B cell (primary cell): ENCODE results near the gene ZNF804A. TPM values are rescaled to one million over a fixed set of nuclear protein-coding genes. Genes with fewer than 3 reads are reported as not detected.

Source experiments
- ATAC-seq: fragments of 200-7000 bp; cut with Tn5 transposase; one replicate; pipeline ENCODE4 v1.10.0; 2021; ENCODE audit warnings: low read depth, mild to moderate bottlenecking, moderate number of reproducible peaks, moderate library complexity
- CTCF ChIA-PET: fragments of 350-600 bp; sonication (Branson Sonifier 250); formaldehyde crosslinking; loops from one replicate; lab custom pipeline; 2021; ENCODE audit warnings: antibody characterized with exemption, inconsistent platforms; lab: Charles Lee
- POLR2A ChIA-PET: fragments of 350-600 bp; sonication (Branson Sonifier 250); formaldehyde crosslinking; loops from one replicate; lab custom pipeline; 2021; ENCODE audit warnings: antibody characterized with exemption; lab: Charles Lee
- DNase-seq: peaks from one replicate; pipeline ENCODE4 v3.0.0; 2013
- H2AFZ ChIP-seq: 2 replicates; pipeline ENCODE4 v1.6.1; 2012; ENCODE audit warnings: mild to moderate bottlenecking, low read depth, low read length; ENCODE audit not compliant: insufficient read depth, poor library complexity, severe bottlenecking
- H3K27ac ChIP-seq, 2 donors: 1 replicate in 1 of 2; 2 replicates in 1 of 2; pipeline ENCODE4 v1.5.1; 2012 to 2013; ENCODE audit warnings: low read length in 2 of 2, mild to moderate bottlenecking in 2 of 2, moderate library complexity in 1 of 2
- H3K27me3 ChIP-seq, 4 experiments: fragments of 200-600 bp in 1 of 4; sonication (generic) in 1 of 4; replicated peaks in 1 of 4; 1 replicate in 2 of 4; 2 replicates in 2 of 4; pipeline versions ENCODE4 v1.6.1 to v1.7.0; 2013 to 2016; ENCODE audit warnings: low read length in 3 of 4, mild to moderate bottlenecking in 2 of 4, mixed read lengths in 1 of 4, moderate library complexity in 1 of 4; ENCODE audit not compliant: insufficient read depth in 4 of 4, control insufficient read depth in 3 of 4; ENCODE audit errors: control extremely low read depth in 1 of 4
- H3K36me3 ChIP-seq, 2 experiments: replicated peaks in 1 of 2; 1 replicate in 1 of 2; 2 replicates in 1 of 2; pipeline versions ENCODE4 v1.6.1 to v1.7.1; 2013; ENCODE audit warnings: low read length in 1 of 2; ENCODE audit not compliant: insufficient read depth in 2 of 2, control insufficient read depth in 1 of 2; ENCODE audit errors: control extremely low read depth in 1 of 2, extremely low read depth in 1 of 2
- H3K4me1 ChIP-seq, 2 donors: fragments of 200-600 bp in 1 of 2; sonication (generic) in 1 of 2; 1 replicate in 1 of 2; 2 replicates in 1 of 2; pipeline versions ENCODE4 v1.5.1 to v1.6.1; 2013 to 2017; ENCODE audit warnings: low read length in 2 of 2; ENCODE audit not compliant: control insufficient read depth in 2 of 2, insufficient read depth in 2 of 2
- H3K4me2 ChIP-seq: replicated peaks from 2 replicates; pipeline ENCODE3; 2012; ENCODE audit warnings: mild to moderate bottlenecking, low read depth, low read length; ENCODE audit not compliant: poor library complexity, severe bottlenecking
- H3K4me3 ChIP-seq, 5 experiments: fragments of 200-600 bp in 1 of 5; sonication (generic) in 1 of 5; 1 replicate in 3 of 5; 2 replicates in 2 of 5; pipeline versions ENCODE4 v1.5.1 to v1.7.0; 2011 to 2016; ENCODE audit warnings: low read length in 4 of 5, mild to moderate bottlenecking in 4 of 5, low read depth in 2 of 5, control low read depth in 1 of 5, moderate library complexity in 1 of 5; ENCODE audit not compliant: insufficient read depth in 1 of 5; ENCODE audit errors: control extremely low read depth in 1 of 5, extremely low read depth in 1 of 5
- H3K79me2 ChIP-seq: fragments of 200-600 bp; sonication (generic); one replicate; pipeline ENCODE4 v1.6.0; 2016; ENCODE audit warnings: low read length; ENCODE audit not compliant: control insufficient read depth, insufficient read depth
- H3K9ac ChIP-seq: fragments of 200-600 bp; sonication (generic); 2 replicates; pipeline ENCODE4 v1.6.1; 2017; ENCODE audit warnings: mild to moderate bottlenecking, low read length, moderate library complexity
- H3K9me3 ChIP-seq, 3 donors: one replicate each; pipeline versions ENCODE4 v1.6.1 to v1.7.1; 2013; ENCODE audit warnings: low read length in 2 of 3; ENCODE audit not compliant: control insufficient read depth in 2 of 3, insufficient read depth in 1 of 3; ENCODE audit errors: control extremely low read depth in 1 of 3
- H4K20me1 ChIP-seq: 2 replicates; pipeline ENCODE4 v1.6.0; 2012; ENCODE audit warnings: mild to moderate bottlenecking, low read length; ENCODE audit not compliant: insufficient read depth, control insufficient read depth, poor library complexity, severe bottlenecking
- H3K27ac Mint-ChIP-seq: one replicate; pipeline ENCODE4 v1.8.0; 2021; ENCODE audit warnings: mixed read lengths
- H3K27me3 Mint-ChIP-seq: one replicate; pipeline ENCODE4 v1.8.0; 2021; ENCODE audit warnings: mixed read lengths
- H3K4me1 Mint-ChIP-seq: one replicate; pipeline ENCODE4 v1.8.0; 2021; ENCODE audit warnings: mixed read lengths
- H3K4me3 Mint-ChIP-seq: one replicate; pipeline ENCODE4 v1.8.0; 2021; ENCODE audit warnings: mixed read lengths
- H3K9me3 Mint-ChIP-seq: one replicate; pipeline ENCODE4 v1.8.0; 2022; ENCODE audit warnings: mixed read lengths; ENCODE audit not compliant: insufficient read depth
- CTCF ChIP-seq: fragments of 200-600 bp; IDR thresholded peaks from one replicate; pipeline ENCODE4 v1.8.0; 2022; ENCODE audit warnings: antibody characterized with exemption, mild to moderate bottlenecking
- EZH2 ChIP-seq: IDR thresholded peaks from 2 replicates; pipeline ENCODE4 v1.6.1; 2012; ENCODE audit warnings: borderline replicate concordance, low read depth, mild to moderate bottlenecking, moderate library complexity, low read length; ENCODE audit not compliant: insufficient read depth, poor library complexity, severe bottlenecking
- WGBS: methylation state at CpG from one replicate; pipeline ENCODE4 v1.1.5; 2013; ENCODE audit warnings: missing lambda C conversion rate; ENCODE audit not compliant: insufficient coverage; 5-methylcytosine and 5-hydroxymethylcytosine counted together
- intact Hi-C: fragments of 100-400 bp; cut with micrococcal nuclease; formaldehyde crosslinking; loops from one replicate; pipeline ENCODE4 v1.10.0; 2022
- polyA plus RNA-seq: library from polyadenylated mRNA; depleted of rRNA; stranded (reverse); fragments of >200 nt; gene quantifications from 2 replicates; pipeline ENCODE4 v1.2.3, GENCODE V29; 2012
- total RNA-seq, 2 donors: library from RNA; stranded (reverse); fragments of 120-200 nt in 1 of 2; gene quantifications; 1 replicate in 1 of 2; 2 replicates in 1 of 2; pipeline versions ENCODE4 v1.2.3 to v1.2.4, GENCODE V29; 2013 to 2022

ZNF804A gene
- total and polyA plus RNA-seq, 2 donors (not counting 1 experiment from before 2014, with no cell fraction given) = 1.2 to 2.4 TPM

GRCh38 chr2:184624311-184624710 is 26.0 kb downstream of the ZNF804A start:
- no peaks in the 10 kb centered on the region for H3K4me1 Mint-ChIP-seq
- TF ChIP-seq EZH2 = no peak
- TF ChIP-seq CTCF = no peak
- no peak overlapping the region for H3K27ac Mint-ChIP-seq
- Histone ChIP-seq H2AFZ (no peak overlapping the region), H3K27ac (no peak overlapping the region), H3K27me3 (no peaks in the 10 kb centered on the region), H3K9ac (no peak overlapping the region), H3K4me1 (no peaks in the 10 kb centered on the region), H3K4me3 (no peak overlapping the region), H3K4me2 (no peak overlapping the region), H4K20me1 (no peaks in the 10 kb centered on the region), H3K79me2 (no peaks in the 10 kb centered on the region), H3K36me3 (no peaks in the 10 kb centered on the region), H3K9me3 (no peaks in the 10 kb centered on the region)
- DNase-seq (no peak), ATAC-seq (no peak)
- POLR2A ChIA-PET = no interaction called here
- no peaks in the 10 kb centered on the region for H3K9me3 Mint-ChIP-seq
- H3K4me3 Mint-ChIP-seq = no peak overlapping the region
- CTCF ChIA-PET = no interaction called here
- intact Hi-C loops = no loop called here
- no peaks in the 10 kb centered on the region for H3K27me3 Mint-ChIP-seq

- CTCF ChIA-PET = no interaction called here
- H3K27ac ChIP-seq = no peak overlapping the region
These were observed 29.7 kb downstream of the ZNF804A start for GRCh38 chr2:184628051-184628450.

More at GRCh38 chr2:184628051-184628450, 29.7 kb downstream of the ZNF804A start:
- Histone ChIP-seq H2AFZ (no peak overlapping the region), H3K4me2 (no peak overlapping the region), H4K20me1 (no peaks in the 10 kb centered on the region), H3K9me3 (no peaks in the 10 kb centered on the region), H3K9ac (no peak overlapping the region), H3K79me2 (no peaks in the 10 kb centered on the region), H3K36me3 (no peaks in the 10 kb centered on the region), H3K27me3 (no peaks in the 10 kb centered on the region), H3K4me3 (no peak overlapping the region), H3K4me1 (no peaks in the 10 kb centered on the region)
- Mint-ChIP-seq H3K9me3 (no peaks in the 10 kb centered on the region), H3K4me3 (no peak overlapping the region), H3K4me1 (no peaks in the 10 kb centered on the region), H3K27me3 (no peaks in the 10 kb centered on the region), H3K27ac (no peak overlapping the region)
- intact Hi-C loops = no loop called here
- TF ChIP-seq EZH2 = no peak
- TF ChIP-seq CTCF = no peak
- DNase-seq = no peak
- POLR2A ChIA-PET = no interaction called here
- ATAC-seq = no peak
- WGBS = 38% methylated on average over 2 of the region's 7 CpGs
